NCI-H2081 treated with DMSO at 0.1 percent for 48 hours (cell line): ENCODE data around the gene THBS2.

Experiments used
- DNase-seq: peaks from one replicate; lab custom pipeline; 2025; lab: John Stamatoyannopoulos, UW

THBS2 gene

GRCh38 chr6:169249057-169249456, 4.6 kb downstream of the THBS2 start:
- DNase-seq = no peak

GRCh38 chr6:169248521-169248971, 5.1 kb downstream of the THBS2 start:
- DNase-seq = no peak

- DNase-seq = no peak
Observed at GRCh38 chr6:169247991-169248390, 5.7 kb downstream of the THBS2 start.

GRCh38 chr6:169247419-169247818, 6.2 kb downstream of the THBS2 start:
- DNase-seq = no peak

GRCh38 chr6:169246445-169246844, 7.2 kb downstream of the THBS2 start:
- DNase-seq = no peak

GRCh38 chr6:169244684-169245383, 8.8 kb downstream of the THBS2 start:
- no peak for DNase-seq

GRCh38 chr6:169243661-169244060, 10.0 kb downstream of the THBS2 start:
- DNase-seq = no peak

- no peak for DNase-seq
Observed at GRCh38 chr6:169243186-169243585, 10.5 kb downstream of the THBS2 start.

- no peak for DNase-seq
Observed at GRCh38 chr6:169241688-169242350, 11.8 kb downstream of the THBS2 start.

- no peak for DNase-seq
Observed at GRCh38 chr6:169240591-169241390, 12.9 kb downstream of the THBS2 start.

- no peak for DNase-seq
Observed at GRCh38 chr6:169240125-169240524, 13.5 kb downstream of the THBS2 start.

GRCh38 chr6:169239181-169239580, 14.5 kb downstream of the THBS2 start:
- no peak for DNase-seq

GRCh38 chr6:169238766-169239165, 14.9 kb downstream of the THBS2 start:
- DNase-seq = no peak

GRCh38 chr6:169237496-169238134, 16.0 kb downstream of the THBS2 start:
- no peak for DNase-seq

- no peak for DNase-seq
Observed at GRCh38 chr6:169236988-169237387, 16.7 kb downstream of the THBS2 start.

GRCh38 chr6:169236545-169236944, 17.1 kb downstream of the THBS2 start:
- DNase-seq = no peak

GRCh38 chr6:169235286-169235685, 18.4 kb downstream of the THBS2 start:
- DNase-seq = no peak

GRCh38 chr6:169234634-169235033, 19.0 kb downstream of the THBS2 start:
- no peak for DNase-seq

GRCh38 chr6:169233832-169234231, 19.8 kb downstream of the THBS2 start:
- DNase-seq = no peak

GRCh38 chr6:169233181-169233580, 20.5 kb downstream of the THBS2 start:
- no peak for DNase-seq

GRCh38 chr6:169232507-169232931, 21.1 kb downstream of the THBS2 start:
- DNase-seq = no peak

- no peak for DNase-seq
Observed at GRCh38 chr6:169231790-169232506, 21.7 kb downstream of the THBS2 start.
